Measurements from ENCODE around the gene RAN. TPM values are rescaled to one million over a fixed set of nuclear protein-coding genes. Genes with fewer than 3 reads are reported as not detected.
"Not testable (repeated sequence)": the region's sequence is repeated elsewhere in the genome, so short reads cannot be mapped to it uniquely, and the experiment has no call there.

The RAN gene
- total RNA-seq, 3 donors from 2014 or later, result 2,485 to 2,586 (median 2,511) TPM

- Mint-ChIP-seq H3K4me1 (ENCODE audit: low read depth) (peaks cover 56% of the 10 kb centered on the region), H3K9me3 (no peaks in the 10 kb centered on the region), H3K4me3 (peak overlapping the region; percentile 59), H3K27me3 (ENCODE audit: low read depth) (no peaks in the 10 kb centered on the region), H3K36me3 (ENCODE audit: insufficient read depth) (peaks cover 31% of the 10 kb centered on the region)
- ATAC-seq (peak; percentile 8 to 15), DNase-seq (no peak)
Measured at GRCh38 chr12:130879212-130879686, 7.4 kb downstream of the RAN start.

DNA sequence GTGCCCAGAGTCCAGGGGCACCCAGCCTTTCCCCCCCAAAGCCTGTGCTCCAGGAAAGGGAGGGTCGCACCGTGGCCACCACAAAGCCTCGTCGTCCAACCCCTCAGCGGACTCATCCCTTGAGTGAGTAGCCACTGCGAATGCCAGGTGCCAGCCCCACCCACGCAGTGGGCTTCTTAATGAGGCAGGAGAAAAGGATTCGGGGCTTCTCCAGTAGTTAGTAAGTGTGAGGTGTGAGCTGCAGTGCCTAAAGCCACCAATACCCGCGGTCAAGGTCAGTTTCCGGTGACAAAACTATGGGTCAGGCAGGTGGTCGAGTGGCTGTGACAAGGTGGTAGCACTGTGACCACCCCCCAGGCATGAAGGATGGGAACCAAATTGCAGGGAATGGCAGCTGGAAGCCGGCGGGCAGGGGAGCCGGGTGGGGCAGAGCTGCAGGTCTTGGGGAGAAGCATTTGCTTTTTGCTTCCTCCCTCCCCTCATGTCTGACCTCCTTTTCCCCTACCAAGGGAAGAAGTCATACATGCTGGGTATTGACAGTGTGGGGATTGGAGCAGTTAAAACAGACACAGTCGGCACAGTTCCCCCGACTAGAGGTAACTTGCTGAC is 8.0 kb downstream of the RAN start:
- peaks cover 50% of the 10 kb centered on the region for H3K4me1 Mint-ChIP-seq (ENCODE audit: low read depth)
- no peaks in the 10 kb centered on the region for H3K27me3 Mint-ChIP-seq (ENCODE audit: low read depth)
- H3K4me3 Mint-ChIP-seq, result peak overlapping the region; percentile 75
- no peak for DNase-seq
- no peaks in the 10 kb centered on the region for H3K9me3 Mint-ChIP-seq
- ATAC-seq, result peak; percentile 20 to 31
- H3K36me3 Mint-ChIP-seq (ENCODE audit: insufficient read depth), result peaks cover 25% of the 10 kb centered on the region

DNA sequence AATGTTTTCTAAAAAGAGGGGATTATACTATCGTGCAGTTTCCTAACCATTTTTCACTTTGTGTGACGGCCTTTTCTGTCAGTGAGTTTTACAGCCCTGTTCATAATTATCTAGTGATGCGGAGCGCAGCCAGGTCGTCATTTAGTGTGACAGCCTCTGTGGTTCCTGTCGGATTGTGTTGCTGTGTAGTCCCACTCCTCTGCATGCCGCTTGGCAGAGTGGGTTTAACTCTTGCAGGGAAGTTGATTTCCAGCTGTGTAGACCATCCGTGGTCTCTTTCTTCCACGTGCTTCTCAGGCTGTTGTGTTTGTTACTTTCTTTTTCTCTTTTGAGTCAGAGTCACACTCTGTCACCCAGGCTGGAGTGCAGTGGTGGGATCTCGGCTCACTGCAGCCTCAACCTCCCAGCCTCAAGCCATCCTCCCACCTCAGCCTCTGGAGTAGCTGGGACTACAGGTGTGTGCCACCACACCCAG is 8.6 kb downstream of the RAN start:
- ATAC-seq (peak; percentile 71 to 73), DNase-seq (no peak)
- no peaks in the 10 kb centered on the region for H3K9me3 Mint-ChIP-seq
- peak overlapping the region; percentile 75 for H3K4me3 Mint-ChIP-seq
- peaks cover 21% of the 10 kb centered on the region for H3K36me3 Mint-ChIP-seq (ENCODE audit: insufficient read depth)
- H3K4me1 Mint-ChIP-seq (ENCODE audit: low read depth), result peaks cover 46% of the 10 kb centered on the region
- H3K27me3 Mint-ChIP-seq (ENCODE audit: low read depth), result no peaks in the 10 kb centered on the region

DNA sequence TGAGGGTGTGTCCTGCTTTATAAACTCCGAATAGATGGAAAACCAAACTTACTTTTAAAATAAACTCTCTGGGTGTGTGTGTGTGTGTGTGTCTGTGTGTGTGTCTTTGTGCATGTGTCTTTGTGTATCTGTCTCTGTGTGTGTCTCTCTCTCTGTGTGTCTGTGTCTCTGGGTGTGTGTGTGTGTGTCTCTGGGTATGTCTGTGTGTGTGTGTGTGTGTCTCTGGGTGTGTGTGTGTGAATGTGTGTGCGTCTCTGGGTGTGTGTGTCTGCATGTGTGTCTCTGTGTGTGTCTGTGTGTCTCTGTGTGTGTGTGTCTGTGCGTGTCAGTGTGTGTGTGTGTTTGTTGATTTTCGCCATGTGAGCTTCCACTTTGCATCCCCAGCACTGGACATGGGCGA is 9.2 kb downstream of the RAN start:
- Mint-ChIP-seq H3K9me3 (no peaks in the 10 kb centered on the region), H3K27me3 (ENCODE audit: low read depth) (no peaks in the 10 kb centered on the region), H3K4me1 (ENCODE audit: low read depth) (peaks cover 41% of the 10 kb centered on the region), H3K4me3 (no peak overlapping the region), H3K36me3 (ENCODE audit: insufficient read depth) (peaks cover 16% of the 10 kb centered on the region)
- DNase-seq, result no peak
- no peak for ATAC-seq

DNA sequence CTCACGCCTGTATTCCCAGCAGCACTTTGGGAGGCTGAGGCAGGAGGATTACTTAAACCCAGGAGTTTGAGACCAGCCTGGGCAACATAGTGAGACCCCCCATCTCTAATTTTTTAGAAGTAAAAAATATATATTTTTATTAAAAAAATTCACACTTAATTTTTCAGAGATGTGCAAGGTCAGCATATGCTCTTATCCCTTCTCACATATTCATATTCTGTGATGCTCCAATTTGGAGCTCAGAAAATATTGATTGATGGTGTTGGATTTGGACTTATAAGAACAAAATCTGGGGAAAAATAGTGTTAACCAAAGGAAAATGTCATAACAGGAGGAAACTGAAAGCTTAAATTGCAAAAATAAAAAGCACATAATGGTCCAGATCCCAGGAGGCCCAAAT is 9.7 kb downstream of the RAN start:
- Mint-ChIP-seq H3K36me3 (ENCODE audit: insufficient read depth) (peaks cover 11% of the 10 kb centered on the region), H3K9me3 (no peaks in the 10 kb centered on the region), H3K4me3 (no peak overlapping the region), H3K4me1 (ENCODE audit: low read depth) (peaks cover 37% of the 10 kb centered on the region), H3K27me3 (ENCODE audit: low read depth) (no peaks in the 10 kb centered on the region)
- no peak for DNase-seq
- ATAC-seq, result no peak

- H3K4me3 Mint-ChIP-seq; DNase-seq; H3K4me1 Mint-ChIP-seq (ENCODE audit: low read depth); H3K9me3 Mint-ChIP-seq; H3K36me3 Mint-ChIP-seq (ENCODE audit: insufficient read depth); ATAC-seq; H3K27me3 Mint-ChIP-seq (ENCODE audit: low read depth): not testable (repeated sequence)
Measured at GRCh38 chr12:130887190-130887589, 15.3 kb downstream of the RAN start.

GRCh38 chr12:130904064-130904463 is 32.2 kb downstream of the RAN start:
- no peak for ATAC-seq
- no peak for DNase-seq
- Mint-ChIP-seq H3K4me1 (ENCODE audit: low read depth) (no peaks in the 10 kb centered on the region), H3K36me3 (ENCODE audit: insufficient read depth) (no peaks in the 10 kb centered on the region), H3K27me3 (ENCODE audit: low read depth) (peaks cover 6% of the 10 kb centered on the region), H3K4me3 (no peak overlapping the region), H3K9me3 (peaks cover 5% of the 10 kb centered on the region)

GRCh38 chr12:130904936-130905455 is 33.1 kb downstream of the RAN start:
- not testable (repeated sequence) for H3K9me3 Mint-ChIP-seq; H3K4me1 Mint-ChIP-seq (ENCODE audit: low read depth); DNase-seq; ATAC-seq; H3K27me3 Mint-ChIP-seq (ENCODE audit: low read depth); H3K4me3 Mint-ChIP-seq; H3K36me3 Mint-ChIP-seq (ENCODE audit: insufficient read depth)

- Mint-ChIP-seq H3K9me3 (peaks cover 23% of the 10 kb centered on the region), H3K4me3 (no peak overlapping the region), H3K4me1 (ENCODE audit: low read depth) (no peaks in the 10 kb centered on the region), H3K27me3 (ENCODE audit: low read depth) (peaks cover 11% of the 10 kb centered on the region), H3K36me3 (ENCODE audit: insufficient read depth) (no peaks in the 10 kb centered on the region)
- ATAC-seq (no peak), DNase-seq (no peak)
Measured at GRCh38 chr12:130909111-130909510, 37.2 kb downstream of the RAN start.

GRCh38 chr12:130911193-130911592 is 39.3 kb downstream of the RAN start:
- Mint-ChIP-seq H3K4me3 (no peak overlapping the region), H3K27me3 (ENCODE audit: low read depth) (peaks cover 20% of the 10 kb centered on the region), H3K36me3 (ENCODE audit: insufficient read depth) (no peaks in the 10 kb centered on the region), H3K9me3 (peaks cover 23% of the 10 kb centered on the region), H3K4me1 (ENCODE audit: low read depth) (no peaks in the 10 kb centered on the region)
- DNase-seq, result no peak
- ATAC-seq, result no peak

- no peaks in the 10 kb centered on the region for H3K36me3 Mint-ChIP-seq (ENCODE audit: insufficient read depth)
- no peaks in the 10 kb centered on the region for H3K4me1 Mint-ChIP-seq (ENCODE audit: low read depth)
- H3K27me3 Mint-ChIP-seq (ENCODE audit: low read depth), result peaks cover 27% of the 10 kb centered on the region
- DNase-seq (no peak), ATAC-seq (no peak)
- H3K9me3 Mint-ChIP-seq, result peaks cover 23% of the 10 kb centered on the region
- no peak overlapping the region for H3K4me3 Mint-ChIP-seq
Measured at GRCh38 chr12:130911933-130912332, 40.1 kb downstream of the RAN start.

DNA sequence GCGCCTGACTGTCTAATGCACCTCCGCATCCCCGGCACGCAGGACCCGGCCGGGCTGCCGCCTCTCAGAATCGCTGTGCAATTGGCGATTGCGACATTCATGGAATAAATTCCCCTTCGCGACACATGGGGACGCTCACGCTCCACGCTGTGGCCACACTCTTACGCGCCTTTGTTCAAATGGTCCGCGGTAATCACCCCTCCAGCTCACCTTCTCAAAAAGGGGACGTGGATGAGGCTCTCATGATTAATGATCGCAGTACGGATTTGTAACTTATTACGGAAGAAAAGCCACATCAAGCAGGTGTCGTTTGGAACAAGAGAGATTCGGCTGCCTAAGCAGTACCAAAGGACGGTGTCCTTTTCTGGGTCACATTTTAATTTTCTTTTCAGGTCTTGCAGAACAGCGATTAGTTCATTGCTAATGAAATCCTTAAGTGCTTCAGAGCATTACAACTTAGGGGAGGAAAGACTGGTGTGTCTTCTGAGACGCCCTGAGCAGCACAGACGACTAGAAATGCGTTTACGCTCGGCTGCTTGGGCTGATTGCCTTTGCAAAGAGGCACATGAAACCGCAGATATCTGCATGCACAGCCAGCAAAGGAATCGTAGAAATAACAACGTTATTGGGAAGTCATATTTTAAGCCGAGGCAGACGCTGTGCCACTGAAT is 44.5 kb downstream of the RAN start:
- no peaks in the 10 kb centered on the region for H3K36me3 Mint-ChIP-seq (ENCODE audit: insufficient read depth)
- H3K4me3 Mint-ChIP-seq, result no peak overlapping the region
- no peak for DNase-seq
- peaks cover 48% of the 10 kb centered on the region for H3K27me3 Mint-ChIP-seq (ENCODE audit: low read depth)
- H3K4me1 Mint-ChIP-seq (ENCODE audit: low read depth), result no peaks in the 10 kb centered on the region
- no peak for ATAC-seq
- H3K9me3 Mint-ChIP-seq, result peaks cover 11% of the 10 kb centered on the region

DNA sequence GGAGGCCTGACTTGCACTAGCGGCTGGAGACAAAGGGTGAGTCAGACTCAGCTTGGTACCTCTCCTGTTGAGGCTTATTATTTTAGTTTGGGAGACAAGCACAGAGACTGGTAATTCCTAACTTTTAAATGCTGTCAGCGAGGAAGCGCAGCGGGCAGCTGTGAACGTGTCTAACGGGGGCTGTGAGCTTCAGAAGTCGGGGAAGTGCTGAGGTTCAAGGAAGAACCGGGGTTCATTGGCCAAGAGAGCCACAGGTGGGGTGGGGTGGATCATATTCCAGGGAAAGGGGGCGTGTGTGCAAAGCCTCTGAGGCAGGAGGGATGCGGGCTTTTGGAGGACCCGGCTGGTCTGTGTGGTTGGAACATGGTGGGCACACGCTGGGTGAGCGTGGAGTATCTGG is 45.7 kb downstream of the RAN start:
- DNase-seq (no peak), ATAC-seq (no peak)
- Mint-ChIP-seq H3K36me3 (ENCODE audit: insufficient read depth) (no peaks in the 10 kb centered on the region), H3K9me3 (no peaks in the 10 kb centered on the region), H3K27me3 (ENCODE audit: low read depth) (peaks cover 51% of the 10 kb centered on the region), H3K4me1 (ENCODE audit: low read depth) (no peaks in the 10 kb centered on the region), H3K4me3 (no peak overlapping the region)

GRCh38 chr12:130919086-130919485 is 47.2 kb downstream of the RAN start:
- DNase-seq, result no peak
- no peaks in the 10 kb centered on the region for H3K9me3 Mint-ChIP-seq
- H3K4me3 Mint-ChIP-seq, result no peak overlapping the region
- H3K4me1 Mint-ChIP-seq (ENCODE audit: low read depth), result no peaks in the 10 kb centered on the region
- no peaks in the 10 kb centered on the region for H3K36me3 Mint-ChIP-seq (ENCODE audit: insufficient read depth)
- peaks cover 48% of the 10 kb centered on the region for H3K27me3 Mint-ChIP-seq (ENCODE audit: low read depth)
- ATAC-seq, result no peak

DNA sequence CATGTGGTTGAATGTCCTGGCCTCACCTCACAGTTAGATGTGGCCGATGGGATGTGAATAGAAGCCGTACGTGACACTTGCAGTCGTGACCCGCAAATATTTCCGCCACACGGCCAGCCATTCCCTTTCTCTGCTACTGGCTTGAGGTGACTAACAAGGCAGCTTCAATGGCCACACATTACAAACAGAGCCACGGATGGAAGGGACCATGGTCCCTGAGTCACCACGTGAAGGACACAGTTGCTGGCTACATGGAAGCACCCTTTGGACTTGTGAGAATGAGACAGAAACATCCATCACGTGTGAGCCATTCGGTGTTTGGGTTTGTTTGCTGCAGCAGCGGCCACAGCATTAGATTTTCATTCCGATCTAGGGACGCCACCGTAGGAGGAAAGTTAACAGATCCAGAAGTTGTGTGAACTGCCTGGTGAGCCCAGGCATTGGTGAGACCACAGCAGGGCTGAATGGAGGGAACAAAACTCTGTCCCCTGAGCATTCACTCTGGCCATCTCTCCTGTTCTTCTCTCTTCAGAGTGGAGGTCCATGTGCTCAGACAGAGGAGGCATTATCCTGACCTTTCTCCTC is 48.3 kb downstream of the RAN start:
- Mint-ChIP-seq H3K4me1 (ENCODE audit: low read depth) (no peaks in the 10 kb centered on the region), H3K27me3 (ENCODE audit: low read depth) (peaks cover 42% of the 10 kb centered on the region), H3K9me3 (no peaks in the 10 kb centered on the region), H3K4me3 (no peak overlapping the region), H3K36me3 (ENCODE audit: insufficient read depth) (no peaks in the 10 kb centered on the region)
- ATAC-seq (no peak), DNase-seq (no peak)

Data from activated T-cell treated with anti-CD3 and anti-CD28 coated beads, Interleukin-2, amount 50 U/mL, for 4 hours (primary cell).